GM18873 (cell line): ENCODE results near the gene SMAD3.
"Not testable (repeated sequence)": the region's sequence is repeated elsewhere in the genome, so short reads cannot be mapped to it uniquely, and the experiment has no call there.

Source experiments
- ATAC-seq: cut with Tn5 transposase; IDR thresholded peaks from one replicate; pipeline ENCODE4 v1.9.1; 2021; ENCODE audit warnings: mild to moderate bottlenecking, moderate library complexity, moderate number of reproducible peaks; ENCODE audit not compliant: unreplicated experiment, low FRiP score

SMAD3 gene

DNA sequence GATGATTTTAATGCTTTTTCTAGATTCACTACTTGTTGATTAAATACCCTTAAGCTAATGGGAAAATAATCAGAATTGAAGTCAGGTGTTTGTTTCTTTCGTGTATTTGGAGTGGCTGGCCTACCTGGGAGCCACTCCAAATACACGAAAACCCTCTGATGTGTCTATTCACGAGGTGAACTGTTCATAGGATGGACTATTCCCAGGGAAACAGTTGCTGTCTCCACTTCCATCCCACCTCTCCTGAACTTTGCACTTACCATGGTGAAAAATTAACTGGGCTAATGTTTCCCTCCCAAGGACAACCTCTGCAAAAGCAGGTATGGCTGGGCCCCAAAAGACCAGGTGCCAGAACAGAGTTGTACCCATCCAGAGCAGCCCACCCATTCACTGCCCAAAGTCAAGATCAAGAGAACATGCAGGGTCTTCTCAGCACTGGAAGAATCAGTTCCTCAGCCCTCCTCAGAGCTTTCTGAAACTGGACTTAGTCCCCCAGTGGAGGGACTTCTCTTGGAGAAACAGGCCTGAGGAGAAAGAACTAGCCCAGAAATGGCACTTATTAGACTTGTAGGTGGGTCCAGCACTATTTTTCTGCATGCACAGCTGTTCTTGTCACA is 2.9 kb upstream of the SMAD3 start:
- no peak for ATAC-seq

DNA sequence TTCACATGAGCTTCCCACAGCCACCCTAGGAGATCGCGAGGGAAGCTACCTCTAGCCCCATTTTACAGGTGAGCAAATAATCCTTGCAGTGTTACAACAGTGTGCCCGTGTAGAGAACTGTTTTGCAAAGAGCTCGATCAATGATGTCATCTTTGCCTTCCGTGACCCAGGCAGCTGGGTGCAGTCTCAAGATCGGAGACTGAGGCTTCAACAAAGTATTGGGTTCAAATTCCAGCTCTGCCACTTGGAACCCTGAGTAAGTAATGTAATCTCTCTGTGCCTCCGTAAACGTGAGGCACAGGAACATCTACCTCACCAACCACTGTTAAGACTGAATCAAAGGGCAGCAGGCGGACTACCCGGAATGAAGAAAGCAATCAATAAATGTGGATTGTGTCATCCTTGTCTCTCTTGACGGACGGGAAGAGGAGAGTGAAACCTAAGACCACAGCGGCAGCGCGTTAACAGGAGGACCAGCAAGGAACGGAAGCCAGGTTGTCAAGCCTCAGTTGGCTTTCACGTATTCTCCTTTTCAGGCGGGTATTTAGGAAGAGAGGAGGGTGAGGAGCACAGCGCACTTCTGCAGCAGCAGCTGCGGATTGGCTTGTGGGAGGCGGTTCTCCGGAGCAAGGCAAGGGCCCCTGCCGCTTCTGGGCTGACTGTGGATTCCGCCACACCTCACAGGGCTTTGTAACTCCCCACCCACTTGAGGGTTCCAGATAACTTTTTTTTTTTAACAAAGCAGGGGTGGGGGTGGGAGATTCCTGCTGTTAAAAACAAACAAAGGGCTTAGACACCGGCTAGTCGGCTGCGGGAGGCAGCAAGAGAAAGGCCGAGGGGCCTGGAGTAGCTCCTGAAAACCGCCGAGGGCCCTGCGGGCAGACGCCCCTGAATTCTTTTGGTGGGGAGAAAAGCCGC is 1.5 kb upstream of the SMAD3 start:
- ATAC-seq, result no peak

DNA sequence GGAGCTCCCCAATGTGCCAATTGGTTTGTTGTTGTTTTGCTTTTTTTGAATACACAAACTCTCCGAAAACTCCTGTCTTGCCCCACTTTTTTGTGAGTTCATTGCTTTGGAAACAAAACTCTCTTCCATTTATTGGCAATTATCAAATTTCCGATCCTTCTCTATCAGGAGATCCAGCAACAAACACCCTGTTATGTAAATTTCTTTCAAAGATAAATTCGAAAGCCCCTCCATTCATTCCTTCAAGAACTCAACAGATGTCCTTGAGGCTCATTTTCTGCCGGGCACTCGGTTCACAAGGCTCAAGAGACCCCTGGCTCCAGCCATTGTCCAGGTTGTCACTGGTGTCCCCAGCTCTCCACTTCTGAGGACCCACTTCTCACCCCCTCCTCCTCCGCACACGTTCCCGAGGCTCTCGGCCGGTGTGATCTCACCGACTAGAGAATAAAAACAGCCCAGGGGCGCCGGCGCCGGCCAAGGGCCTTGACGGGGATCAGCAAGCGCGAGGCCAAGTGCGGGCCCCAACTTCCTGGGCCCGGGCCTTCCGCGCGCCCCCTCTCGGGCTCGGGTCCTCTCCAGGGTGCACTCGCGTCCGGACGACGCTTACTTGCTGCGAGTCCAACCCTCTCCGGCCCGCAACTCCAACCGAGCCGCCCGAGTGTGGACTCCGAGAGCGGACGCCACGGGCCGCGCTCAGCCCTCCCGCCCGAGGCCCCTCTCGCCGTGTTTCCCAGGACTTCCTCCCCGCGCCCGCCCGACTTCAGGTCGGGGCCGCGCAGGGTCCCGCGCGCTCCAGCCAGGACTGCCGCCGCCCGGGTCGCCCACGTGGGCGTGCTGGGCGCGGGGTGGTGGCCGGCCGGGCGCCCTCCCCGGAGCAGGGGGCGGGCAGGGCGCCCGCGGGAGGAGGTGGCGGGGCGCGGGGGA is 533 bp upstream of the SMAD3 start:
- peak; percentile 10 for ATAC-seq

DNA sequence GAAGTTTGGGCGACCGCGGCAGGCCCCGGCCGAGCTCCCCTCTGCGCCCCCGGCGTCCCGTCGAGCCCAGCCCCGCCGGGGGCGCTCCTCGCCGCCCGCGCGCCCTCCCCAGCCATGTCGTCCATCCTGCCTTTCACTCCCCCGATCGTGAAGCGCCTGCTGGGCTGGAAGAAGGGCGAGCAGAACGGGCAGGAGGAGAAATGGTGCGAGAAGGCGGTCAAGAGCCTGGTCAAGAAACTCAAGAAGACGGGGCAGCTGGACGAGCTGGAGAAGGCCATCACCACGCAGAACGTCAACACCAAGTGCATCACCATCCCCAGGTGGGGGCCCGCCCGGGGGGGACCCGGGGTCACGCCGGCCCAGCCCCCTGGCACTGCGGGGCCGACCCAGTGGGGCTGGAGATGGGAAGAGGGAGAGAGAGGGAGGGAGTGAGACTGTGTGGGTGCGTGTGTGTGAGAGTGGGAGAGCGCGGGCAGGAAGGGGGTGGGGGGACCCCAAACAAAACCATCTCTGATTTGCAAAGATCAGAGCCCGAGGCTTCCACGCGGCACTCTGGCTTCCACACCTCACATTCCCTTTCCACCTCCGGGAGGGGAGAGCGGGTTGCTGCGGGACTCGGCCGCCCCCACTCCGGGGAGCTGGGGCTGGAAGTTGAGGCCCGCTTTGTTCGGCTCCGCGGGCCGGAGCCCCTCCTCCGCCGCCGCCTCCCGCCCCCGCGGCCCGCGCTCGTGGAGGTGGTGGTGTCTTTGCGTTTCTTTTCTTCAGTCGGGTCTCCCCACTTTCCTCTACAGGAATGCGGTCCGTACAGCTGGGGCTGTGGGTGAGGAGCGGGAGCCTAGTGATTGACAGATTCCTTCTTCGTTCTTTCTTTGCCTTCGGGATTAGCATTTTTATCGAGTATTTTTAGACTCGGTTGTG is 898 bp downstream of the SMAD3 start:
- ATAC-seq, result no peak

DNA sequence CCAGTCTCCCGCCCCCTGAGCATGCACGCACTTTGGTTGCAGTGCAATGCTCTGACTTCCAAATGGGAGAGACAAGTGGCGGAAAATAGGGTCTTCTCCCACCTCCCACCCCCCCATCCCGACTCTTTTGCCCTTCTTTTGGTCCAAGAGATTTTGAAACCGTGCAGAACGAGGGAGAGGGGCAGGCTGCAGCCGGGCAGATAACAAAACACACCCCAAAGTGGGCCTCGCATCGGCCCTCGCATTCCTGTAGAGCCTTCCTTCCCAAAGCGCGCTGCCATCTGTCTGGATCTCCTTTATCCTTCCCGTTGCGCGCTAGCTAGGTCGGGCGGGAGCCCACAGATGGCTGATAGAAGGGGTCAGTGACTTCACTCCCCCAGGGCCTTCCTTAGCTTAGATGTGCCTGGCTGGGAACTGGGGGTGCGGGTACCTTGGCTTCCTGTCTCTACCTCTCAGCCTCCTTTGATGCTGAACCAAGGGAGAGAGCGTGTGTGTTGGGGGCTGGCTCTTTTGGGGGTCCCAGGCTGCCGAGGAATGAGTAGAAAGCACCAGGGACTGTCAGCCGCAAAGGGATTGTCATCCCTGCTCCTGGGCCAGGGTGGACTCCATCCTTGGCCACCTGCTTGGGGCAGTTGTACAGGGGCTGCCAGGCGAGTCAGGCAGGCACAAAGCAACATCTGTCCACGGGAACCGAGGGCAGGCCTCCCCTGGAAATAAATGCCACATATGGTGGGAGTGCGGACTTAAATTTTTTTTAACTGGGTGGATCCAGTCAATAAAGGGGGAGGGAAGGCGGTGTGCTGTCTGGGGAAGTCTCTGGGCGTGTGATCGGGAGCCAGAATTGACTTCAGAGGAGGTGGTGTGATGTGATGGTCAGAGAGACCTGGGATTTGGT is 1.8 kb downstream of the SMAD3 start:
- ATAC-seq, result no peak

DNA sequence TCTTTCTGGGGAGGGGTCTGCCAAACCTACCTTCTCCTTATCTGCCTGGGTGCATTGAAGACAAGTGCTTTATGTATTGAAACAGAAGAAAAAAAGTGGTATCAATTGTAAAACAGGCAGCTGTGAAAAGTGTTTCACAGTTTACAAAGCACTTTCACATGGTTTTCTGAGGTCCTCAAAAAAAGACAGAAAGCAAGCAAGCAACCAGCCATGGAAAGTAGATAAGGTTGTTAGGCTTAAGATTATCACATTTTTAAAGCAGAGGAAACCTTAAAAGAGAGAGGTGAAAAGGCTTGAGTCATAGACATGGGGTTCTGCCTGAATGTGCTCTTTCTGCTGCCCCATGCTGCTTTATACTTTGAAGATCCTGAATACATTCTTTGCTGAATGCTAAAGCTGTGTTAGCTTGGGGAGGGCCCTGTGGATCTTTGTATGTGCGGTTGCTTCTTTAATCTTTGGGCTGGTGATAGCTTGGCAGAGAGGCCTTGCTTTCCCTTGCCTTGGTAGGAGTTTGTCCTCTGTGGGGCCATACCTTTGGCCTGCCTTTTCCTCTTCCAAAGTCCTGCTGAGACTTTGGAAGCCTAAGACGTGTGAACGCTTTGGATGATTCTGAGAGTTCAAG is 2.6 kb downstream of the SMAD3 start:
- ATAC-seq, result no peak

DNA sequence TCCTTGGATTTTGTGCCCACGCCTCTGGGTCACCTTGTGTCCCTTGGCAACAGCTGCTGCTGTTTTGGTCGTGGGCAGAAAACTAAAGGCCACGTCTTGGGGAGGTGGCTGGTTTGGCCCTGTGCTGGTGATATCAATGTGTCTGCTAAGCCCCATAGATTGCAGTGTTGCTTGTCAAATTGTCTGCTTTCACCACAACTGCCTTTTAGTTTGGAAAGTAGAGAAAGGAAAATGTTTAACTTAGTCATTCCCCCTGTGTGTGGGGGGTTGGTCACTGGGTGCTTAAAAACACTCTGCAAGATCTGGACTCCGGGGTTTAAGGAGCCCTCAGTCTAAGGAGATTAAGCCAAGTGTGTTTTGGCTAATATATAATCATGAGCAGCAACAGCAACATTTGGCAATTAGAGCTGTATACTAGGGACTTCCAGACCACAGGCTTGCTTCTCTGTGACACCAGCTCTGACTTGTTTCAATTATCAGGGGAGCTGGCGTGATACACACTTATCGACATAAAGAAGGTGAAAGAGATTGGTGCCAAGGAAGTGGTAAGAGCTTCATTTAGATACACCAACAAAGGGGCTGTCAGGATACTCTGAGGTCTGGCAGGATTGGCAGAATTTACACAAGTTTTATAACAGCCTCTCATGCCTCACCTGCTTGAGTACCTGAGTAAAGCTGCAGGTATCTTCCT is 3.5 kb downstream of the SMAD3 start:
- ATAC-seq, result no peak

DNA sequence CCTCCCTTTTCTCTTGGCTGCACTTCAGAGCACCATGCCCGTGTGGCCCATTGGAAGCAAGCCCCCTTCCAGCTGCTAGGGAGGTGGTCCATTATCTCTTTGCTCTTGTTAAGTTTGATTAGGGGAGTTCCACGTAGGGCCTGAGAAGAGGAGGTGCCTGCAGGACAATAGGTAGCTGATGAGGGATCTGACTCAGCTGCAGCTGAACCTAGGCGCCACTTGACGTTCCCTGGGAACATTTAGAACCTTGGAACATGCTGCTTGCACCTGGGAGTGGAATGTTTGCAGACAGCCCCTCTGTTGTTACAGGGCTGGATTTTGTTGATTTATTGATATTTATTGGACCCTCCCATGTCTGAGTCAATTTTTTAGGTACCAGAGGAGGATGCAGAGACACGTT is 4.7 kb downstream of the SMAD3 start:
- ATAC-seq, result no peak

DNA sequence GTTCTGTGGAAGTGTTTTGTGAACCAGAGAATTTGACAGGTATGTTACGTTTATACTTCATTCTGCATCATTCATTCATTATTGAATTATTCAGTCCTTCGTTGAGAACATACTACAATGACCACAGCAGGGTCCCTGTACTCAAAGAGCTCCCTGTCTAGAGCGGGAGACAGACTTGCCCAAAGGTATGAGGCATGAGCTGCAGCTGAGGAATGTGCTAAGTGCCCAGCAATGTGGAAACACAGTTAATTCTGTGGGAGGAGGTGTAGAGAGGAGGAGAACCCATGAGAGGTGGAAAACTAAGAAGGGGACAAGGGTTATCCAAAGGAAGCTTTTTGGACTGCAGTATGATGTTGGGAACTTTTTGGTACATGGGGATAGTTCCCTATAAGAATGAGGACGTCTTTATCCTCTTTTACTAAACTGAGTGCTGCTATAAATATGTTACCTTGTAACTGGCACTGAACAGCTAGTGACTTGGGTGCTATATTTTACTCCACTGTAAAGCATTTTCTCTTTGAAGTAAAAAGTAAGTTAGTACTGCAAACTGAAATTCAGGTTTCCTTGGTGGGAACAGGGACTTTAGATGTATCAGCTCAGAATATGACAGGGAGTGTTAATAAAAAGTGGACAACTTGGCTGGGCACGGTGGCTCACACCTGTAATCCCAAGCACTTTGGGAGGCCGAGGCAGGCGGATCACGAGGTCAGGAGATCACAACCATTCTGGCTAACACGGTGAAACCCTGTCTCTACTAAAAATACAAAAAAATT is 5.7 kb downstream of the SMAD3 start:
- no peak for ATAC-seq

DNA sequence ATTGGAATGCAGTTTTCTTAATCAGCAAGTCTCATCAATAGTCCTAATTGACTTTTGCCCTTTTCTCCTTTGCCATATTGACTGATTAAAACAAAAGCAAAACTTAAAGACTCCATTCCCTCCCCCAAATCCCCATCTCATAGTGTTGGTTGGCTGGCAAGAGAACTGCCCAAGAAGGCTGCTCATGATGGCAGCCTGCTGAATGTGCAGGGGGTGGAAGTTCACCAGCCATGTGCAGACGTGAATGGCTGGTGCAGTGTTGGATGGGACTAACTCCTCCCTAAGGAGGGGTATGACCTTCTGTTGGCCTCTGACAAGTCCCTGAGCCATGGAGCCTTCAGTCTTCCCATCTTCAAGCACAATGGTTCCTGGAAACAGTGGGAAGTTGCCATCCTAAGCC is 7.0 kb downstream of the SMAD3 start:
- no peak for ATAC-seq

DNA sequence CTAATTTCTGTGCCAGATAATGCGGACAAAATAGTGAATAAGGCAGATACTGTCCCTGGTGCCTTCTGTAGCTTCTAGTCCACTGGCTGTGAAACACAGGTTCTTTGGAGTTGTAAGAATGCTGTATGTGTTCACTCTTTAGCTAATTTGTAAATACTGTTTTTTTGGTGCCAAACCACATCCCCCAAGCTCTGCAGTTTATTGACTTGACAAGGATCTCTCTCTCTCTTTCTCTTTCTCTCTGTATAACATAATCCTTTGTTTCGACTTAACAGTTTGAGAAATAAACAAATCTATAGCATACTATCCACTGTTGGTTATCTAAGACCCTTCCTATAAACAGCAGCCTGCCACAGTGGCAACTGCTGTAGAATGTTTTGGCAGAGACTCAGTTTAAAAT is 7.6 kb downstream of the SMAD3 start:
- ATAC-seq, result no peak

DNA sequence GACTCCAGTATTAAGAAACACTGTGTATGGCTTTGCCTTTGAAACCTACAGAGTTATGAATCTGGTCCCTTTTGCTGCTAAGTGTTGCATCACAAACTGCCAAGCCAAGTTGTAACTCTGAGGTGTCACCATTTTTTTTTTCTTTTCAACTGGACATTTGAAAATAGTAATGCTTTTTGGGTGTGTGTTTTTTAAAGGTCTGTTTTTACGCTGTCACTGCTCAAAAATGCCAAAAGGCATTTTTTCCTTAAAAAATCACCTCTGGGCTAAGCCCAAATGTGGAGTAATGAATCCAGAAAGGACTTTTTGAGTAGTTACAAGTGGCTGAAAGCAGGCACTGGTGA is 9.5 kb downstream of the SMAD3 start:
- no peak for ATAC-seq

DNA sequence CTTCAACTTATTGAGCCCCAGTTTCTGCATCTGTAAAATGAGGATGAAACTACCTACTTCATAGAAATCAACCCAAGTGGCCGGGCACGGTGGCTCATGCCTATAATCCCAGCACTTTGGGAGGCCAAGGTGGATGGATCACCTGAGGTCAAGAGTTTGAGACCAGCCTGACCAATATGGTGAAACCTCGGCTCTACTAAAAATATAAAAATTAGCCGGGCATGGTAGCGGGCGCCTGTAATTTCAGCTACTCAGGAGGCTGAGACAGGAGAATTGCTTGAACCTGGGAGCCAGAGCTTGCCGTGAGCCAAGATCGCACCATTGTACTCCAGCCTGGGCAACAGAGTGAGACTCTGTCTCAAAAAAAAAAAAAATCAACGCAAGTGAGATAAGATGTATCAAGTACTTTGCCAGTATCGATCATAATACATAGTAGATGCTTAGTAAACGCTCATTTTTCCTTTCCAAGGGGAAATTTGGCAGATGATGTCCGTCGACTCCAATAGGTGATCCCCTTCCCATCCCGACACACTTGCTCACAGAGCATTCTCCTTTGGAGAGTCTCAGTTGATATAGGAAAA is 10.2 kb downstream of the SMAD3 start:
- not testable (repeated sequence) for ATAC-seq

DNA sequence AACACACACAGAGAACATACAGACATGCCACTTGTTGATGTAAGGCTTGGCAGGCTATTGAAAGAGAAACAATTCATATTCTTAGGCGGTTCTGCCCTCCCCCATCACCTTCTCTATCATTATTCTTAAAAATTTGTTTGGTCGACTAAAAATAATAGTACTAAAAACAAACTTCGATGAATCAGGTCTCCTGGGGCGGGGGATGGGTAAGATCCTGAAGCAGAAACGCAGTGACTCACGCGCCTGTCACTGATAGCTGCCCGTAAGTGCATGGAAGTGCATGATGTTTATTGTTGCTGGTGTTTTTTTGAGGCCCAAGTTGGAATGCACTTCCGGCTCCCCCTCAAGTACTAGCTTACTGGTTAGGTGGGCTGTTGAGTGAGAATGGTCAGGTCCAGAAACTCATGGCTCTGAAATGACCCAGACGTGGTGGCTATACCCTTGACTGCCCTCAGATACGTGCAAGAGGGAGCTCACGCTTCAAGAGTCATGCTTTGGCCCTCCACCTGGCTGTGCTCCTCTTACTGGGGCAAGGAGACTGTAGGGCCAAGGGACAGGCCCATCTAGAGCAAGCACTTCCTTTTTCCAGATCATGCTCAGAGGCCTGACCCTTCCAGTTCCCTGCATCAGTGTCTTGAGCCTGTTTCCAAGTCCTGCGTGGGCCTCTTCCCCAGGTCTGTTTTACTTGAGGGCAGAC is 10.9 kb downstream of the SMAD3 start:
- ATAC-seq, result no peak

DNA sequence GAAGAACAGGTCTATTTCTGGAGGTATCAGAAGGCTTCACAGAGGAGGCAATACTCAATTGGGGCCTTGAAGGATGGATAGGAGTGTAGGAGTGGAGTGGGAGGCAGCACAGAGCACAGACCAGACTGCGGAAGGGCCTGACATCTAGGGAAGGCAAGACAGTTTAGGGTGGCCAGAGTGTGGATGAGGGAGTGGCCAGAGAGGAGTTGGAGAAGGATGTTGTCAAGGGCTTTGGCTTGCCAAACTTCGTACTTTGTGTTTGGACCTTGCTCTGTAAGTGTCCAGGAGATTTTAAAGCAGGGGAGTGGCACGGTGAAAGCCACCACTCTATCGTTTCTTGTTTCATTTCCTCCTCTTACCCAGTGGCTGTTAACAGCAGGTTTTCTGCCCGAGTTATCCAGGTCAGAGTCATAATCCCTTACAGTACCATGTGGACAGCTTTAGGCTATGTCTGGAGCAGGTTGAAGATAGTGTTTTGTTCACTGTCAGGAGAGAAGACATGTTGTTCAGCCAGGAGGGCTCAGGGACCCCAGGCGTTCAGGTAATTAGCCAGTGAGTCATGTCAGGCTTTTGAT is 12.3 kb downstream of the SMAD3 start:
- ATAC-seq, result no peak

DNA sequence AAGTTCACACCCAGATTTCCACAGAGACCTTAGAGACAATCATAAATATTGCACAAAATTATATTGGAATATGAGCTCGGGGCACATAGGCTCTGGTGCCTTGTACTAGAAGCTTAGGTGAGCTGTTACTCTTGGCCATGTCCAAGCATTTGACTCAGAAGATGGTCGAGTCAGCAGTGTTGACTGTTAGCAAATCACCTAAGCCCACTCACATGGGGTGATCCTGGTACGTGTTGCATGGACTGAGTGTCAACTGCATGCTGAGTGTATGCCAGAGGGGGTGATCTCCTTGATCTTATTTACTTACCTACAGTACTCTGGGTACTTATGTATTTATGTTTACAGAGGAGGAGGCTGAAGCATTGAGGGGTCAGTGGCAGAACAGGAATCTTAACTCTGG is 14.0 kb downstream of the SMAD3 start:
- no peak for ATAC-seq
